Measurements from ENCODE around the gene CMTM3. TPM values are rescaled to one million over a fixed set of nuclear protein-coding genes. Genes with fewer than 3 reads are reported as not detected.
"Not testable (repeated sequence)": the region's sequence is repeated elsewhere in the genome, so short reads cannot be mapped to it uniquely, and the experiment has no call there.

The CMTM3 gene
- total and polyA plus RNA-seq, 7 experiments from 2014 or later, result 52.0 to 138 (median 64.6) TPM

- no peak overlapping the region for H3K4me3 ChIP-seq (ENCODE audit: low read length)
- peaks cover 0 to 1% (median 0%) of the 10 kb centered on the region in 11 donors for H3K9me3 Mint-ChIP-seq
- DNase-seq (no peak), ATAC-seq (no peak)
- no peaks in the 10 kb centered on the region for H3K9me3 ChIP-seq (ENCODE audit: control insufficient read depth in 2 of 3, low read length in 3 of 3)
- no peak overlapping the region for H3K27ac ChIP-seq (ENCODE audit: low read depth, low read length)
- peaks cover 0 to 8% (median 0%) of the 10 kb centered on the region in 7 donors for H3K4me1 Mint-ChIP-seq
- POLR2A ChIA-PET, result no interaction called here
- peaks cover 6 to 28% (median 15%) of the 10 kb centered on the region in 5 donors for H3K27me3 Mint-ChIP-seq
- intact Hi-C loops (cut with micrococcal nuclease), result no loop called here
- no peak overlapping the region for H3K4me3 Mint-ChIP-seq
- CTCF ChIA-PET, result interaction anchor here (0.8 kb wide), 1 partner anchor 48 kb away, joined by 3 read pairs; no protein-coding TSS in a partner anchor
- H3K27me3 ChIP-seq (ENCODE audit: control insufficient read depth in 2 of 2, insufficient read depth in 2 of 2, low read length in 2 of 2), result no peaks in the 10 kb centered on the region
- no peak overlapping the region for H3K27ac Mint-ChIP-seq
- H3K36me3 ChIP-seq (ENCODE audit: control insufficient read depth in 2 of 3, insufficient read depth in 3 of 3, low read length in 3 of 3), result no peaks in the 10 kb centered on the region
- H3K4me1 ChIP-seq (ENCODE audit: control insufficient read depth in 2 of 2, insufficient read depth in 2 of 2, low read length in 2 of 2), result no peaks in the 10 kb centered on the region
- no peaks in the 10 kb centered on the region for H3K36me3 Mint-ChIP-seq
Measured at GRCh38 chr16:66656547-66656946, 52.0 kb downstream of the CMTM3 start.

- POLR2A ChIA-PET, result no interaction called here
- no peaks in the 10 kb centered on the region for H3K4me1 ChIP-seq (ENCODE audit: control insufficient read depth in 2 of 2, insufficient read depth in 2 of 2, low read length in 2 of 2)
- H3K36me3 Mint-ChIP-seq, result no peaks in the 10 kb centered on the region
- no peaks in the 10 kb centered on the region for H3K27me3 ChIP-seq (ENCODE audit: control insufficient read depth in 2 of 2, insufficient read depth in 2 of 2, low read length in 2 of 2)
- intact Hi-C loops (cut with micrococcal nuclease), result no loop called here
- H3K9me3 ChIP-seq (ENCODE audit: control insufficient read depth in 2 of 3, low read length in 3 of 3), result no peaks in the 10 kb centered on the region
- CTCF ChIA-PET, result interaction anchor here (0.5 kb wide), 1 partner anchor 210 kb away, joined by 6 read pairs; no protein-coding TSS in a partner anchor
- H3K9me3 Mint-ChIP-seq, result peaks cover 0 to 1% (median 0%) of the 10 kb centered on the region in 11 donors
- H3K4me1 Mint-ChIP-seq, result peaks cover 0 to 4% (median 0%) of the 10 kb centered on the region in 7 donors
- H3K27ac Mint-ChIP-seq, result no peak overlapping the region
- H3K27me3 Mint-ChIP-seq, result peaks cover 6 to 35% (median 15%) of the 10 kb centered on the region in 5 donors
- no peak overlapping the region for H3K27ac ChIP-seq (ENCODE audit: low read depth, low read length)
- no peak overlapping the region for H3K4me3 ChIP-seq (ENCODE audit: low read length)
- H3K4me3 Mint-ChIP-seq, result no peak overlapping the region
- ATAC-seq, result no peak
- H3K36me3 ChIP-seq (ENCODE audit: control insufficient read depth in 2 of 3, insufficient read depth in 3 of 3, low read length in 3 of 3), result no peaks in the 10 kb centered on the region
- DNase-seq, result no peak
Measured at GRCh38 chr16:66658143-66658859, 53.8 kb downstream of the CMTM3 start.

GRCh38 chr16:66658860-66659190, 54.3 kb downstream of the CMTM3 start:
- no peak overlapping the region for H3K27ac ChIP-seq (ENCODE audit: low read depth, low read length)
- H3K27me3 Mint-ChIP-seq, result peaks cover 6 to 35% (median 15%) of the 10 kb centered on the region in 5 donors
- no peaks in the 10 kb centered on the region for H3K9me3 ChIP-seq (ENCODE audit: control insufficient read depth in 2 of 3, low read length in 3 of 3)
- no peak overlapping the region for H3K4me3 ChIP-seq (ENCODE audit: low read length)
- no peaks in the 10 kb centered on the region for H3K4me1 ChIP-seq (ENCODE audit: control insufficient read depth in 2 of 2, insufficient read depth in 2 of 2, low read length in 2 of 2)
- H3K36me3 Mint-ChIP-seq, result no peaks in the 10 kb centered on the region
- ATAC-seq (no peak), DNase-seq (no peak)
- intact Hi-C loops (cut with micrococcal nuclease), result no loop called here
- ChIA-PET POLR2A (no interaction called here), CTCF (no interaction called here)
- H3K27me3 ChIP-seq (ENCODE audit: control insufficient read depth in 2 of 2, insufficient read depth in 2 of 2, low read length in 2 of 2), result no peaks in the 10 kb centered on the region
- no peaks in the 10 kb centered on the region for H3K36me3 ChIP-seq (ENCODE audit: control insufficient read depth in 2 of 3, insufficient read depth in 3 of 3, low read length in 3 of 3)
- no peak overlapping the region for H3K27ac Mint-ChIP-seq
- peaks cover 0 to 1% (median 0%) of the 10 kb centered on the region in 11 donors for H3K9me3 Mint-ChIP-seq
- H3K4me1 Mint-ChIP-seq, result peaks cover 0 to 4% (median 0%) of the 10 kb centered on the region in 7 donors
- H3K4me3 Mint-ChIP-seq, result no peak overlapping the region

GRCh38 chr16:66660422-66661209, 56.1 kb downstream of the CMTM3 start:
- H3K4me3 Mint-ChIP-seq, result no peak overlapping the region
- Histone ChIP-seq H3K9me3 (ENCODE audit: control insufficient read depth in 2 of 3, low read length in 3 of 3) (no peaks in the 10 kb centered on the region), H3K27me3 (ENCODE audit: control insufficient read depth in 2 of 2, insufficient read depth in 2 of 2, low read length in 2 of 2) (no peaks in the 10 kb centered on the region), H3K36me3 (ENCODE audit: control insufficient read depth in 2 of 3, insufficient read depth in 3 of 3, low read length in 3 of 3) (no peaks in the 10 kb centered on the region), H3K4me3 (ENCODE audit: low read length) (no peak overlapping the region), H3K27ac (ENCODE audit: low read depth, low read length) (no peak overlapping the region), H3K4me1 (ENCODE audit: control insufficient read depth in 2 of 2, insufficient read depth in 2 of 2, low read length in 2 of 2) (no peaks in the 10 kb centered on the region)
- H3K36me3 Mint-ChIP-seq, result no peaks in the 10 kb centered on the region
- H3K27me3 Mint-ChIP-seq, result peaks cover 0 to 35% (median 11%) of the 10 kb centered on the region in 5 donors
- peak overlapping the region in 1 of 9 donors; percentile 3 for H3K27ac Mint-ChIP-seq
- H3K9me3 Mint-ChIP-seq, result no peaks in the 10 kb centered on the region
- ChIA-PET POLR2A (no interaction called here), CTCF (interaction anchor here (0.6 to 1.0 kb wide), 2 partner anchors 10 to 39 kb away, joined by 3 to 5 read pairs; no protein-coding TSS in a partner anchor)
- intact Hi-C loops (cut with micrococcal nuclease), result no loop called here
- H3K4me1 Mint-ChIP-seq, result peaks cover 0 to 6% (median 0%) of the 10 kb centered on the region in 7 donors
- DNase-seq (no peak), ATAC-seq (peak; percentile 69)

- peaks cover 0 to 34% (median 10%) of the 10 kb centered on the region in 5 donors for H3K27me3 Mint-ChIP-seq
- Histone ChIP-seq H3K4me1 (ENCODE audit: control insufficient read depth in 2 of 2, insufficient read depth in 2 of 2, low read length in 2 of 2) (no peaks in the 10 kb centered on the region), H3K27me3 (ENCODE audit: control insufficient read depth in 2 of 2, insufficient read depth in 2 of 2, low read length in 2 of 2) (no peaks in the 10 kb centered on the region), H3K4me3 (ENCODE audit: low read length) (no peak overlapping the region), H3K27ac (ENCODE audit: low read depth, low read length) (no peak overlapping the region), H3K9me3 (ENCODE audit: control insufficient read depth in 2 of 3, low read length in 3 of 3) (no peaks in the 10 kb centered on the region), H3K36me3 (ENCODE audit: control insufficient read depth in 2 of 3, insufficient read depth in 3 of 3, low read length in 3 of 3) (no peaks in the 10 kb centered on the region)
- ATAC-seq (no peak), DNase-seq (no peak)
- no peak overlapping the region for H3K27ac Mint-ChIP-seq
- H3K9me3 Mint-ChIP-seq, result peaks cover 0 to 2% (median 0%) of the 10 kb centered on the region in 11 donors
- H3K36me3 Mint-ChIP-seq, result no peaks in the 10 kb centered on the region
- ChIA-PET POLR2A (no interaction called here), CTCF (interaction anchor here (0.6 to 1.0 kb wide), 3 partner anchors 10 to 38 kb away, joined by 3 to 5 read pairs (median 3); no protein-coding TSS in a partner anchor)
- no peak overlapping the region for H3K4me3 Mint-ChIP-seq
- intact Hi-C loops (cut with micrococcal nuclease), result no loop called here
- H3K4me1 Mint-ChIP-seq, result peaks cover 0 to 6% (median 0%) of the 10 kb centered on the region in 7 donors
Measured at GRCh38 chr16:66661210-66661560, 56.7 kb downstream of the CMTM3 start.

GRCh38 chr16:66661671-66662346, 57.3 kb downstream of the CMTM3 start:
- H3K4me3 ChIP-seq (ENCODE audit: low read length); H3K4me3 Mint-ChIP-seq; H3K27me3 ChIP-seq (ENCODE audit: control insufficient read depth in 2 of 2, insufficient read depth in 2 of 2, low read length in 2 of 2); H3K27ac ChIP-seq (ENCODE audit: low read depth, low read length); H3K36me3 ChIP-seq (ENCODE audit: control insufficient read depth in 2 of 3, insufficient read depth in 3 of 3, low read length in 3 of 3); H3K9me3 ChIP-seq (ENCODE audit: control insufficient read depth in 2 of 3, low read length in 3 of 3); POLR2A ChIA-PET; H3K9me3 Mint-ChIP-seq; H3K4me1 ChIP-seq (ENCODE audit: control insufficient read depth in 2 of 2, insufficient read depth in 2 of 2, low read length in 2 of 2); DNase-seq; ATAC-seq; H3K36me3 Mint-ChIP-seq; intact Hi-C loops (cut with micrococcal nuclease); H3K4me1 Mint-ChIP-seq: not testable (repeated sequence)
- Mint-ChIP-seq H3K27ac (peak overlapping the region in 1 of 9 donors; percentile 22), H3K27me3 (peaks cover 0 to 28% (median 3%) of the 10 kb centered on the region in 5 donors)
- CTCF ChIA-PET, result interaction anchor here (0.7 to 1.4 kb wide), 4 partner anchors 11 to 256 kb away, joined by 3 to 7 read pairs (median 4); no protein-coding TSS in a partner anchor
